Chondrocyte (in vitro differentiated cells): Measurements from ENCODE around the gene TNFRSF4. TPM values are rescaled to one million over a fixed set of nuclear protein-coding genes. Genes with fewer than 3 reads are reported as not detected.

Source experiments
- DNase-seq: peaks from one replicate; pipeline ENCODE4 v3.0.0; 2021; ENCODE audit warnings: mixed read lengths, low spot score
- H3K27ac Mint-ChIP-seq: one replicate; pipeline ENCODE4 v1.8.0; 2021; ENCODE audit warnings: mild to moderate bottlenecking, moderate library complexity, mixed read lengths; ENCODE audit not compliant: unreplicated experiment
- H3K27me3 Mint-ChIP-seq: 2 replicates; pipeline ENCODE4 v1.8.0; 2021; ENCODE audit warnings: low read depth, mixed read lengths
- H3K36me3 Mint-ChIP-seq: 2 replicates; pipeline ENCODE4 v1.8.0; 2021; ENCODE audit warnings: low read depth, mixed read lengths
- H3K4me1 Mint-ChIP-seq: 2 replicates; pipeline ENCODE4 v1.8.0; 2021; ENCODE audit warnings: low read depth, mild to moderate bottlenecking, mixed read lengths
- H3K4me3 Mint-ChIP-seq: one replicate; pipeline ENCODE4 v1.8.0; 2021; ENCODE audit warnings: mild to moderate bottlenecking, moderate library complexity, mixed read lengths; ENCODE audit not compliant: unreplicated experiment
- H3K9me3 Mint-ChIP-seq: 2 replicates; pipeline ENCODE4 v1.8.0; 2021; ENCODE audit warnings: low read depth, mixed read lengths
- CTCF ChIP-seq: fragments of 200-600 bp; sonication (generic); IDR thresholded peaks from 2 replicates; pipeline ENCODE4 v1.5.0; 2021; ENCODE audit warnings: antibody characterized with exemption, mild to moderate bottlenecking, moderate library complexity
- total RNA-seq: library from RNA; stranded (reverse); gene quantifications from 3 replicates; pipeline ENCODE4 v1.2.1, GENCODE V29; 2021

Gene TNFRSF4
- total RNA-seq, 1 donor from 2014 or later: not detected

- peaks cover 1% of the 10 kb centered on the region for H3K9me3 Mint-ChIP-seq
- no peak for TF ChIP-seq CTCF
- no peaks in the 10 kb centered on the region for H3K27me3 Mint-ChIP-seq
- no peaks in the 10 kb centered on the region for H3K4me1 Mint-ChIP-seq
- peak overlapping the region; percentile 33 for H3K4me3 Mint-ChIP-seq
- DNase-seq: peak; percentile 73
- H3K36me3 Mint-ChIP-seq: no peaks in the 10 kb centered on the region
- H3K27ac Mint-ChIP-seq: no peak overlapping the region
Observed at GRCh38 chr1:1199961-1200875, 13.7 kb downstream of the TNFRSF4 start.

- Mint-ChIP-seq H3K4me3 (no peak overlapping the region), H3K27ac (no peak overlapping the region), H3K9me3 (peaks cover 10% of the 10 kb centered on the region), H3K36me3 (peaks cover 4% of the 10 kb centered on the region), H3K27me3 (no peaks in the 10 kb centered on the region), H3K4me1 (no peaks in the 10 kb centered on the region)
- peak; percentile 86 for DNase-seq
- no peak for TF ChIP-seq CTCF
Observed at GRCh38 chr1:1199141-1199960, 14.6 kb downstream of the TNFRSF4 start.

- Mint-ChIP-seq H3K36me3 (peaks cover 4% of the 10 kb centered on the region), H3K9me3 (peaks cover 13% of the 10 kb centered on the region), H3K27me3 (no peaks in the 10 kb centered on the region), H3K27ac (no peak overlapping the region), H3K4me1 (no peaks in the 10 kb centered on the region), H3K4me3 (no peak overlapping the region)
- no peak for TF ChIP-seq CTCF
- peak; percentile 65 for DNase-seq
Observed at GRCh38 chr1:1198423-1199140, 15.4 kb downstream of the TNFRSF4 start.

GRCh38 chr1:1197551-1198422 is 16.2 kb downstream of the TNFRSF4 start:
- peak; percentile 86 for DNase-seq
- Mint-ChIP-seq H3K36me3 (peaks cover 4% of the 10 kb centered on the region), H3K4me3 (no peak overlapping the region), H3K9me3 (peaks cover 13% of the 10 kb centered on the region), H3K4me1 (no peaks in the 10 kb centered on the region), H3K27ac (no peak overlapping the region), H3K27me3 (no peaks in the 10 kb centered on the region)
- no peak for TF ChIP-seq CTCF
